Prostate gland (tissue), 2 donors: ENCODE data around the gene VPS18. TPM values are rescaled to one million over a fixed set of nuclear protein-coding genes. Genes with fewer than 3 reads are reported as not detected.
A peak's percentile ranks its signal among the peaks of the same experiment; 100 is the strongest.

Experiments used
- DNase-seq: peaks from one replicate; pipeline ENCODE4 v3.0.0-alpha.2; 2019; ENCODE audit warnings: low spot score
- H3K27ac ChIP-seq, 2 donors: fragments of 200-600 bp; sonication (generic); 2 replicates each; pipeline ENCODE4 v1.5.1; 2017 to 2019
- H3K27me3 ChIP-seq: fragments of 200-600 bp; sonication (generic); replicated peaks from 2 replicates; pipeline ENCODE4 v1.5.1; 2019; ENCODE audit not compliant: insufficient read depth
- H3K36me3 ChIP-seq, 2 donors: fragments of 200-600 bp; sonication (generic); 1 replicate in 1 of 2; 2 replicates in 1 of 2; pipeline versions ENCODE4 v1.5.1 to v1.8.1; 2017 to 2019
- H3K4me1 ChIP-seq: fragments of 200-600 bp; sonication (generic); replicated peaks from 2 replicates; pipeline ENCODE4 v1.5.1; 2019
- H3K4me3 ChIP-seq, 2 donors: fragments of 200-600 bp; sonication (generic); 2 replicates each; pipeline ENCODE4 v1.5.1; 2017 to 2019
- H3K9me3 ChIP-seq: fragments of 200-600 bp; sonication (generic); 2 replicates; pipeline ENCODE4 v1.5.1; 2017
- CTCF ChIP-seq, 4 experiments: fragments of 200-600 bp in 2 of 4; fragments of 450-650 bp in 2 of 4; sonication (generic) in 2 of 4; IDR thresholded peaks; 1 replicate in 3 of 4; 2 replicates in 1 of 4; pipeline ENCODE4 v1.5.1; 2016 to 2019; ENCODE audit warnings: antibody characterized with exemption in 4 of 4, mild to moderate bottlenecking in 2 of 4, moderate library complexity in 2 of 4
- POLR2A ChIP-seq: fragments of 450-650 bp; IDR thresholded peaks from one replicate; pipeline ENCODE4 v1.6.1; 2016; ENCODE audit warnings: antibody characterized with exemption, mild to moderate bottlenecking
- POLR2AphosphoS5 ChIP-seq: sonication (generic); formaldehyde crosslinking; IDR thresholded peaks from one replicate; pipeline ENCODE4 v1.6.1; 2017; ENCODE audit warnings: antibody characterized with exemption
- WGBS: methylation state at CpG from one replicate; pipeline ENCODE4 v1.1.5; 2018; 5-methylcytosine and 5-hydroxymethylcytosine counted together
- intact Hi-C: fragments of 100-400 bp; cut with DNase I; formaldehyde crosslinking; loops from one replicate; pipeline ENCODE4 v1.14.2; 2022
- total RNA-seq, 2 donors: library from RNA; depleted of rRNA; stranded (reverse); fragments of >200 nt; gene quantifications; one replicate each; pipeline ENCODE4 v1.1.0, GENCODE V29; 2016

Gene VPS18
- total RNA-seq, 2 donors from 2014 or later, result 32.4 to 39.0 TPM

- TF ChIP-seq POLR2AphosphoS5 (no peak), POLR2A (no peak), CTCF (IDR thresholded peaks at IDR 0.05) (no peak)
- intact Hi-C loops, result no loop called here
- 74% methylated on average over 21 of the region's 21 CpGs for WGBS
- no peak for DNase-seq
- no peaks in the 10 kb centered on the region for H3K9me3 ChIP-seq
- H3K36me3 ChIP-seq, result no peaks in the 10 kb centered on the region
- H3K27me3 ChIP-seq, result no peaks in the 10 kb centered on the region
- no peak overlapping the region for H3K27ac ChIP-seq
- no peaks in the 10 kb centered on the region for H3K4me1 ChIP-seq
- H3K4me3 ChIP-seq, result no peak overlapping the region
These were observed 54.6 kb downstream of the VPS18 start for GRCh38 chr15:40948706-40949473.

GRCh38 chr15:40949756-40950207 lies 55.5 kb downstream of the VPS18 start:
- Histone ChIP-seq H3K4me3 (no peak overlapping the region), H3K27ac (no peak overlapping the region), H3K4me1 (no peaks in the 10 kb centered on the region), H3K27me3 (no peaks in the 10 kb centered on the region), H3K36me3 (no peaks in the 10 kb centered on the region), H3K9me3 (no peaks in the 10 kb centered on the region)
- intact Hi-C loops, result loop anchor here (5.0 kb wide), 1 partner anchor 68 kb away; no protein-coding TSS in a partner anchor
- WGBS, result 47% methylated on average over 7 of the region's 7 CpGs
- DNase-seq, result no peak
- TF ChIP-seq CTCF (IDR thresholded peaks at IDR 0.05) (no peak), POLR2A (no peak), POLR2AphosphoS5 (peak; percentile 34)

DNA sequence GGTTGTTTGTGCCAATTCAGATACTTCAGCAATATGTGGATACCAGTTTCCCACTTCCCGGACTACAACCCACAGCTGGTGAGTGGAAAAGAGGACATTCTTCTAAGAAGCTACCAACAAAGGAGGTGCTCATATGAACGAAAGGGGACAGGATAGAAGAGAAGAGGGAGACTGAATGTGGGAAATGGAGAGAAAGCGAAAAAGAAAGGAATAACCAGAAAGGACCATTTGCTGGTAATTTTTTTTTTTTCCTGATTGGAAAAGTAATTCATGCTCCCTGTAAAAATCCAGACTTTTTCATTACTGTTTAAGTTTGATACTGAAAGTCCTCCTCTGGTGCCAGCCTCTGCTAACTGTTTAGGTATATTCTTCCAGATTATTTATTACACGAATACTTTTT lies 57.5 kb downstream of the VPS18 start:
- WGBS, result 89% methylated on average over 4 of the region's 4 CpGs
- Histone ChIP-seq H3K27ac (no peak overlapping the region), H3K4me3 (no peak overlapping the region), H3K27me3 (no peaks in the 10 kb centered on the region), H3K4me1 (peaks cover 5% of the 10 kb centered on the region), H3K9me3 (no peaks in the 10 kb centered on the region), H3K36me3 (no peaks in the 10 kb centered on the region)
- intact Hi-C loops, result loop anchor here (5.0 kb wide), 1 partner anchor 66 kb away; no protein-coding TSS in a partner anchor
- no peak for TF ChIP-seq CTCF (IDR thresholded peaks at IDR 0.05)
- TF ChIP-seq POLR2A, result no peak
- no peak for DNase-seq

- DNase-seq, result no peak
- intact Hi-C loops, result loop anchor here (5.0 kb wide), 1 partner anchor 65 kb away; no protein-coding TSS in a partner anchor
- Histone ChIP-seq H3K36me3 (no peaks in the 10 kb centered on the region), H3K4me1 (peaks cover 5% of the 10 kb centered on the region), H3K9me3 (no peaks in the 10 kb centered on the region), H3K27ac (peak overlapping the region; percentile 52 to 60), H3K27me3 (no peaks in the 10 kb centered on the region), H3K4me3 (peak overlapping the region; percentile 60 to 65)
- TF ChIP-seq CTCF (IDR thresholded peaks at IDR 0.05) (no peak), POLR2AphosphoS5 (no peak), POLR2A (no peak)
- 47% methylated on average over 23 of the region's 23 CpGs for WGBS
These were observed 58.2 kb downstream of the VPS18 start for GRCh38 chr15:40952301-40952900.
